Breast epithelium (tissue), 3 donors: ENCODE results near the gene PCNX2.

Source experiments
- CTCF ChIP-seq, 3 donors: fragments of 450-650 bp; IDR thresholded peaks; one replicate each; pipeline ENCODE4 v1.5.1; 2016 to 2017; ENCODE audit warnings: antibody characterized with exemption in 3 of 3, mild to moderate bottlenecking in 3 of 3, moderate library complexity in 3 of 3
- POLR2AphosphoS5 ChIP-seq, 3 donors: sonication (generic); formaldehyde crosslinking; IDR thresholded peaks; one replicate each; pipeline ENCODE4 v1.6.1; 2017; ENCODE audit warnings: antibody characterized with exemption in 3 of 3

GRCh38 chr1:233315718-233316301 lies 20.3 kb upstream of the PCNX2 start:
- TF ChIP-seq CTCF (IDR thresholded peaks at IDR 0.05) (no peak), POLR2AphosphoS5 (IDR thresholded peaks at IDR 0.05) (no peak)
